RWPE2 (cell line): ENCODE data around the gene SYNE1.

ENCODE experiments used
- ATAC-seq: fragments of 200-7000 bp; cut with Tn5 transposase; 3 replicates; pipeline ENCODE4 v1.9.1; 2021; ENCODE audit warnings: low read depth
- DNase-seq: peaks from one replicate; pipeline ENCODE4 v3.0.0-alpha.2; 2020; ENCODE audit warnings: low spot score
- H3K27ac ChIP-seq: fragments of 450-650 bp; 2 replicates; pipeline ENCODE4 v1.5.1; 2017; ENCODE audit warnings: mild to moderate bottlenecking; ENCODE audit not compliant: poor library complexity, severe bottlenecking
- H3K27me3 ChIP-seq: fragments of 250-450 bp; sonication (Bioruptor Pico); 2 replicates; pipeline ENCODE4 v1.5.1; 2021; ENCODE audit warnings: mild to moderate bottlenecking, moderate library complexity; ENCODE audit not compliant: insufficient read depth, poor library complexity, severe bottlenecking
- H3K36me3 ChIP-seq: fragments of 250-450 bp; sonication (Bioruptor Pico); 2 replicates; pipeline ENCODE4 v1.5.1; 2020; ENCODE audit warnings: low read depth, mild to moderate bottlenecking, moderate library complexity
- H3K4me1 ChIP-seq: fragments of 250-450 bp; sonication (Bioruptor Pico); 2 replicates; pipeline ENCODE4 v1.5.1; 2021; ENCODE audit warnings: mild to moderate bottlenecking, moderate library complexity; ENCODE audit not compliant: insufficient read depth, poor library complexity, severe bottlenecking
- H3K4me3 ChIP-seq: fragments of 250-450 bp; sonication (Bioruptor Pico); 2 replicates; pipeline ENCODE4 v1.5.1; 2021; ENCODE audit warnings: mild to moderate bottlenecking, moderate library complexity; ENCODE audit not compliant: severe bottlenecking
- H3K9me3 ChIP-seq: fragments of 250-450 bp; sonication (Bioruptor Pico); 2 replicates; pipeline ENCODE4 v1.5.1; 2021; ENCODE audit warnings: mild to moderate bottlenecking, moderate library complexity; ENCODE audit not compliant: severe bottlenecking
- CTCF ChIP-seq: fragments of 450-650 bp; IDR thresholded peaks from one replicate; pipeline ENCODE4 v1.5.1; 2017; ENCODE audit warnings: mild to moderate bottlenecking, moderate library complexity; ENCODE audit not compliant: poor library complexity, severe bottlenecking

SYNE1 gene

GRCh38 chr6:152301765-152302568 lies 335.2 kb downstream of the SYNE1 start:
- H3K27me3 ChIP-seq, result no peaks in the 10 kb centered on the region
- no peaks in the 10 kb centered on the region for H3K36me3 ChIP-seq
- peak overlapping the region; percentile 45 for H3K4me3 ChIP-seq
- DNase-seq, result peak; percentile 76
- peak; percentile 59 for TF ChIP-seq CTCF
- H3K4me1 ChIP-seq, result peaks cover 11% of the 10 kb centered on the region
- peak; percentile 98 for ATAC-seq
- peak overlapping the region; percentile 32 for H3K27ac ChIP-seq
- H3K9me3 ChIP-seq, result no peaks in the 10 kb centered on the region

GRCh38 chr6:152301021-152301764 lies 336.0 kb downstream of the SYNE1 start:
- ATAC-seq (no peak; the same call in 2 of the 3 replicates), DNase-seq (no peak)
- H3K27me3 ChIP-seq, result no peaks in the 10 kb centered on the region
- no peaks in the 10 kb centered on the region for H3K36me3 ChIP-seq
- no peaks in the 10 kb centered on the region for H3K9me3 ChIP-seq
- peak overlapping the region; percentile 32 for H3K27ac ChIP-seq
- no peak for TF ChIP-seq CTCF
- H3K4me1 ChIP-seq, result peaks cover 11% of the 10 kb centered on the region
- H3K4me3 ChIP-seq, result peak overlapping the region; percentile 45

GRCh38 chr6:152300517-152300916 lies 336.6 kb downstream of the SYNE1 start:
- TF ChIP-seq CTCF, result no peak
- Histone ChIP-seq H3K27ac (no peak overlapping the region), H3K27me3 (no peaks in the 10 kb centered on the region), H3K4me1 (peaks cover 11% of the 10 kb centered on the region), H3K9me3 (no peaks in the 10 kb centered on the region), H3K36me3 (no peaks in the 10 kb centered on the region), H3K4me3 (no peak overlapping the region)
- ATAC-seq (no peak), DNase-seq (no peak)

- H3K4me1 ChIP-seq, result peaks cover 11% of the 10 kb centered on the region
- no peak overlapping the region for H3K4me3 ChIP-seq
- no peak for ATAC-seq
- H3K36me3 ChIP-seq, result no peaks in the 10 kb centered on the region
- H3K27ac ChIP-seq, result no peak overlapping the region
- H3K9me3 ChIP-seq, result no peaks in the 10 kb centered on the region
- no peaks in the 10 kb centered on the region for H3K27me3 ChIP-seq
- no peak for DNase-seq
- TF ChIP-seq CTCF, result no peak
These were observed 338.1 kb downstream of the SYNE1 start for GRCh38 chr6:152298848-152299735.
